Measurements from ENCODE around the gene TSSC4. TPM values are rescaled to one million over a fixed set of nuclear protein-coding genes. Genes with fewer than 3 reads are reported as not detected.

The TSSC4 gene
- total and polyA plus RNA-seq, 9 of the 15 experiments (the other 6 are each of a cell fraction or from before 2014, with no cell fraction given), result 0.41 to 54.2 (median 11.0) TPM

DNA sequence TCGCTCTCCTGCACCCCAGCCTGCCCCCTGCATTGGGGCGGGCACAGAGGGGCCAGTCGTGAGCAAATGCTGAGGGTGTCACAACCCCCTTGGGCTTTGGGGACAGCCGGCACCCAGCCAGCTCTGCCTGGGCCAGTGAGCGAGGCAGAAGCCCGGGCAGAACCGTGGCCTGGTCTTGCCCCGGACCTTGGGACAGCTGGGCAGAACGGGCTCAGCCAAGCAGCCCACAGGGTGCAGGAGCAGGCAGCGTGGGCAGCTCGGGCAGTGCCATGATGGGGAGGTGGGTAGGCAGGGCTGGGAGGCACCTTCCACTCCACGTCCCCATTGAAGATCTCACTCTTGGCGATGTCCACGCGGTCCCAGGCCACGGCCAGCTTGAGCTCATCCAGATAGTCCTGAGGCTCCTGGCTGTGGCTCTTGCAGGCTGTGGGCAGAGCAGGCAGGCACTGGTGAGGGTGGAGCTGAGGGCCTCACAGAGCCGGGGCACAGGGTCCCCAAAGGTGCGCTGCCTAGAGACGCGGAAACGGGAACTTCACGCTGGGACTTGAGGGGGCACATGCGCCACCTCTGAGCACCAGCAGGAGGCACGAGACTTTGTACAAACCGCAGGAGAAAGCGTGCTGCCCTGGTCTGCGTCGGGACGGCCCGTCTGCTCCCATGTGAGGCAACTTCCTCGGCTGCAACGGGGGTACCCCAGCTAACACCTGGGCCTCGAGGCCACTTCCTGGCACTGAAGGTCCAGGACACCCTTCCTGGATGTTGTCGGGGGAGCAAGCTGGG, 15.2 kb downstream of the TSSC4 start (continued):
- TF ChIP-seq, protein P1, sequence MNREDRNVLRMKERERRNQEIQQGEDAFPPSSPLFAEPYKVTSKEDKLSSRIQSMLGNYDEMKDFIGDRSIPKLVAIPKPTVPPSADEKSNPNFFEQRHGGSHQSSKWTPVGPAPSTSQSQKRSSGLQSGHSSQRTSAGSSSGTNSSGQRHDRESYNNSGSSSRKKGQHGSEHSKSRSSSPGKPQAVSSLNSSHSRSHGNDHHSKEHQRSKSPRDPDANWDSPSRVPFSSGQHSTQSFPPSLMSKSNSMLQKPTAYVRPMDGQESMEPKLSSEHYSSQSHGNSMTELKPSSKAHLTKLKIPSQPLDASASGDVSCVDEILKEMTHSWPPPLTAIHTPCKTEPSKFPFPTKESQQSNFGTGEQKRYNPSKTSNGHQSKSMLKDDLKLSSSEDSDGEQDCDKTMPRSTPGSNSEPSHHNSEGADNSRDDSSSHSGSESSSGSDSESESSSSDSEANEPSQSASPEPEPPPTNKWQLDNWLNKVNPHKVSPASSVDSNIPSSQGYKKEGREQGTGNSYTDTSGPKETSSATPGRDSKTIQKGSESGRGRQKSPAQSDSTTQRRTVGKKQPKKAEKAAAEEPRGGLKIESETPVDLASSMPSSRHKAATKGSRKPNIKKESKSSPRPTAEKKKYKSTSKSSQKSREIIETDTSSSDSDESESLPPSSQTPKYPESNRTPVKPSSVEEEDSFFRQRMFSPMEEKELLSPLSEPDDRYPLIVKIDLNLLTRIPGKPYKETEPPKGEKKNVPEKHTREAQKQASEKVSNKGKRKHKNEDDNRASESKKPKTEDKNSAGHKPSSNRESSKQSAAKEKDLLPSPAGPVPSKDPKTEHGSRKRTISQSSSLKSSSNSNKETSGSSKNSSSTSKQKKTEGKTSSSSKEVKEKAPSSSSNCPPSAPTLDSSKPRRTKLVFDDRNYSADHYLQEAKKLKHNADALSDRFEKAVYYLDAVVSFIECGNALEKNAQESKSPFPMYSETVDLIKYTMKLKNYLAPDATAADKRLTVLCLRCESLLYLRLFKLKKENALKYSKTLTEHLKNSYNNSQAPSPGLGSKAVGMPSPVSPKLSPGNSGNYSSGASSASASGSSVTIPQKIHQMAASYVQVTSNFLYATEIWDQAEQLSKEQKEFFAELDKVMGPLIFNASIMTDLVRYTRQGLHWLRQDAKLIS (CRISPR knock-in tag; IDR thresholded peaks at IDR 0.05), result no peak

DNA sequence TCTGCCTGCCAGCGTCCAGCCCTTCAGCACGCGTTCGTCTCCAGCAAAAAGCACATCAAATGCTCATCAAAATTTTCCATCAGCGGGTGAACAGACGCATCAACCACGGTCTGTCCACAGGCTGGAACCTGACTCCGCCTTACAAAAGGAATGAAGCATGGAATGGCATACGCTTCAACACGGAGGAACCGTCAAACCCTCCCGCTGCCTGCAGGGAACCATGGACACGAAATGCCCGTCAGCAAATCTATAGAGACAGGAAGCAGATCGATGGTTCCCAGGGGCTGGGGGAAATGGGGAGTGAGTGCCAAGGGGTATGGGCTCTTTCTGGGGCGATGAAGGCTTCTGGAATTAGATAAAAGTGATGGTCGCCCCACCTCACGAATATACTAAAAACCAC, 16.2 kb downstream of the TSSC4 start:
- FAIRE-seq, result no peak
- WGBS (ENCODE audit: insufficient coverage, low coverage, missing lambda C conversion rate), result 6% methylated on average over 17 of the region's 18 CpGs
- TF ChIP-seq IFI16 (CRISPR knock-in tag; IDR thresholded peaks at IDR 0.05) (no peak), ZNF586 (CRISPR knock-in tag; conservative IDR thresholded peaks at IDR 0.05) (no peak), ZNF316 (IDR thresholded peaks at IDR 0.05) (no peak)
- TF ChIP-seq, protein P2, sequence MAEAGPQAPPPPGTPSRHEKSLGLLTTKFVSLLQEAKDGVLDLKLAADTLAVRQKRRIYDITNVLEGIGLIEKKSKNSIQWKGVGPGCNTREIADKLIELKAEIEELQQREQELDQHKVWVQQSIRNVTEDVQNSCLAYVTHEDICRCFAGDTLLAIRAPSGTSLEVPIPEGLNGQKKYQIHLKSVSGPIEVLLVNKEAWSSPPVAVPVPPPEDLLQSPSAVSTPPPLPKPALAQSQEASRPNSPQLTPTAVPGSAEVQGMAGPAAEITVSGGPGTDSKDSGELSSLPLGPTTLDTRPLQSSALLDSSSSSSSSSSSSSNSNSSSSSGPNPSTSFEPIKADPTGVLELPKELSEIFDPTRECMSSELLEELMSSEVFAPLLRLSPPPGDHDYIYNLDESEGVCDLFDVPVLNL (CRISPR knock-in tag; IDR thresholded peaks at IDR 0.05; ENCODE audit: low read depth), result no peak

More for the DNA sequence above, 16.2 kb downstream of the TSSC4 start:
- ATAC-seq (no peak), DNase-seq (ENCODE audit: extremely low read depth in 1 of 4, low spot score in 3 of 4) (no peak)
- ChIA-PET CTCF (ENCODE audit: low intra/inter-chr PET ratio) (interaction anchor here (1.5 kb wide), 1 partner anchor 219 kb away, joined by 3 read pairs; no protein-coding TSS in a partner anchor), POLR2A (interaction anchor here (1.0 to 1.1 kb wide), 2 partner anchors 11 to 16 kb away, joined by 3 read pairs; partner anchors contain the start of gene TSSC4)
- H2AFZ ChIP-seq (ENCODE audit: low read depth, low read length), result no peak overlapping the region
- H3K27ac ChIP-seq (ENCODE audit: extremely low read depth, low read depth, low read length), result no peak overlapping the region
- H3K4me3 ChIP-seq, result no peak overlapping the region
- H4K20me1 ChIP-seq (replicated peaks; ENCODE audit: control insufficient read depth, insufficient read depth, low read length), result peaks cover 16% of the 10 kb centered on the region; the same call in 1 of the 2 replicates
- H3K4me1 ChIP-seq (replicated peaks in 1 of 2; ENCODE audit: control insufficient read depth in 2 of 2, insufficient read depth in 2 of 2, low read length in 2 of 2), result peaks cover 0 to 76% of the 10 kb centered on the region in 2 experiments; a peak in 3 of 5 replicates
- in situ Hi-C loops (cut with MboI), result loop anchor here (5.0 kb wide), 2 partner anchors 104 to 214 kb away; no protein-coding TSS in a partner anchor
- H3K4me2 ChIP-seq (ENCODE audit: insufficient read depth, low read length), result no peak overlapping the region
- no peaks in the 10 kb centered on the region for H3K9me1 ChIP-seq (ENCODE audit: control insufficient read depth, insufficient read depth, low read length)
- peaks cover 6 to 67% of the 10 kb centered on the region in 2 experiments; a peak in 4 of 5 replicates for H3K27me3 ChIP-seq (ENCODE audit: control insufficient read depth in 2 of 2, insufficient read depth in 2 of 2, low read length in 2 of 2)
- H3K9me3 ChIP-seq (replicated peaks; ENCODE audit: control insufficient read depth, insufficient read depth, low read depth, low read length), result no peaks in the 10 kb centered on the region
- intact Hi-C loops (cut with micrococcal nuclease), result no loop called here
- BruUV-seq (replicated peaks), result no TSS peak
- no peak overlapping the region for H3K9ac ChIP-seq (ENCODE audit: insufficient read depth in 1 of 2, low read depth in 2 of 2, low read length in 2 of 2)
- no peaks in the 10 kb centered on the region for H3K36me3 ChIP-seq (ENCODE audit: control insufficient read depth, insufficient read depth, low read length)
- H3K79me2 ChIP-seq (ENCODE audit: control insufficient read depth, insufficient read depth, low read length), result no peaks in the 10 kb centered on the region

All from K562 (cell line).